Measurements from ENCODE around the gene FKBP6. TPM values are rescaled to one million over a fixed set of nuclear protein-coding genes. Genes with fewer than 3 reads are reported as not detected.

FKBP6 gene
- total and polyA plus RNA-seq, 9 of the 15 experiments (the other 6 are each of a cell fraction or from before 2014, with no cell fraction given) = not detected

DNA sequence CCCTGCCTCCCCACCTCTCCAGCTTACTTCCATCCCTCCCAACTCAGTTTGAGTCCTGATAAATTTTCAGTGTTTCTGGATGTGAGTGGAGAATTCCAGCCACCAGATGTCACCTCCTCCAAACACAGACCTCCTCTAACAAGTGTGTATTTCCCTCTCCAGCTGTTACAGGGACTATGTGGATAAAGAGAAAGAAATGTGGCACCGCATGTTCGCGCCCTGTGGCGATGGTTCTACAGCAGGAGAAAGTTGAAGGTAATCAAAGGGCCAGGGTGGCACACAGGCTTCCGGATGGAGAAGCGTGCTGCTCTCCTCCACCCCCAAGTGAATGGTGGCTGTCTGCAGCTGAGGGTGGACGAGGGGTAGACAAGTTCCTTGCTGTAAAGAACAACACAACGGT, 14.7 kb downstream of the FKBP6 start (continued):
- TF ChIP-seq ZNF696 (CRISPR knock-in tag; conservative IDR thresholded peaks at IDR 0.05) (no peak), PHB2 (IDR thresholded peaks at IDR 0.05; ENCODE audit: low read depth) (no peak), ZNF175 (CRISPR knock-in tag; IDR thresholded peaks at IDR 0.05; ENCODE audit: low read depth) (no peak), ZFP30 (CRISPR knock-in tag; IDR thresholded peaks at IDR 0.05; ENCODE audit: borderline replicate concordance) (no peak), ZNF778 (CRISPR knock-in tag; IDR thresholded peaks at IDR 0.05) (no peak), MAZ (CRISPR knock-in tag; conservative IDR thresholded peaks at IDR 0.05 in 1 of 2, IDR thresholded peaks at IDR 0.05 in 1 of 2) (0 out of 4 replicates have a peak, but pooled peaks of 1 of the 2 experiments have one; percentile 29), PHF21A (IDR thresholded peaks at IDR 0.05; ENCODE audit: borderline replicate concordance, low read depth) (no peak), ZNF121 (CRISPR knock-in tag; conservative IDR thresholded peaks at IDR 0.05) (no peak), BRD4 (IDR thresholded peaks at IDR 0.05) (no peak), XRCC4 (IDR thresholded peaks at IDR 0.05; ENCODE audit: extremely low read depth, insufficient read depth, insufficient read length) (no peak), ZNF263 (CRISPR knock-in tag; IDR thresholded peaks at IDR 0.05; ENCODE audit: borderline replicate concordance) (no peak), ZKSCAN1 (IDR thresholded peaks at IDR 0.05; ENCODE audit: low read depth, low read length) (no peak), TBP (optimal IDR thresholded peaks at IDR 0.05; ENCODE audit: low read depth, low read length) (no peak), ZC3H11A (IDR thresholded peaks at IDR 0.05; ENCODE audit: low read depth, low read length) (no peak), DIDO1 (tag; IDR thresholded peaks at IDR 0.05; ENCODE audit: low read depth) (no peak), ZSCAN29 (IDR thresholded peaks at IDR 0.05) (no peak), ASH1L (IDR thresholded peaks at IDR 0.05; ENCODE audit: borderline replicate concordance, low read depth, partially characterized antibody) (no peak)
- TF ChIP-seq, protein P1, sequence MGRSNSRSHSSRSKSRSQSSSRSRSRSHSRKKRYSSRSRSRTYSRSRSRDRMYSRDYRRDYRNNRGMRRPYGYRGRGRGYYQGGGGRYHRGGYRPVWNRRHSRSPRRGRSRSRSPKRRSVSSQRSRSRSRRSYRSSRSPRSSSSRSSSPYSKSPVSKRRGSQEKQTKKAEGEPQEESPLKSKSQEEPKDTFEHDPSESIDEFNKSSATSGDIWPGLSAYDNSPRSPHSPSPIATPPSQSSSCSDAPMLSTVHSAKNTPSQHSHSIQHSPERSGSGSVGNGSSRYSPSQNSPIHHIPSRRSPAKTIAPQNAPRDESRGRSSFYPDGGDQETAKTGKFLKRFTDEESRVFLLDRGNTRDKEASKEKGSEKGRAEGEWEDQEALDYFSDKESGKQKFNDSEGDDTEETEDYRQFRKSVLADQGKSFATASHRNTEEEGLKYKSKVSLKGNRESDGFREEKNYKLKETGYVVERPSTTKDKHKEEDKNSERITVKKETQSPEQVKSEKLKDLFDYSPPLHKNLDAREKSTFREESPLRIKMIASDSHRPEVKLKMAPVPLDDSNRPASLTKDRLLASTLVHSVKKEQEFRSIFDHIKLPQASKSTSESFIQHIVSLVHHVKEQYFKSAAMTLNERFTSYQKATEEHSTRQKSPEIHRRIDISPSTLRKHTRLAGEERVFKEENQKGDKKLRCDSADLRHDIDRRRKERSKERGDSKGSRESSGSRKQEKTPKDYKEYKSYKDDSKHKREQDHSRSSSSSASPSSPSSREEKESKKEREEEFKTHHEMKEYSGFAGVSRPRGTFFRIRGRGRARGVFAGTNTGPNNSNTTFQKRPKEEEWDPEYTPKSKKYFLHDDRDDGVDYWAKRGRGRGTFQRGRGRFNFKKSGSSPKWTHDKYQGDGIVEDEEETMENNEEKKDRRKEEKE (IDR thresholded peaks at IDR 0.05; ENCODE audit: borderline replicate concordance in 1 of 2, control insufficient read depth in 1 of 2, low read depth in 2 of 2, low read length in 1 of 2) = no peak
- TF ChIP-seq, protein P2, sequence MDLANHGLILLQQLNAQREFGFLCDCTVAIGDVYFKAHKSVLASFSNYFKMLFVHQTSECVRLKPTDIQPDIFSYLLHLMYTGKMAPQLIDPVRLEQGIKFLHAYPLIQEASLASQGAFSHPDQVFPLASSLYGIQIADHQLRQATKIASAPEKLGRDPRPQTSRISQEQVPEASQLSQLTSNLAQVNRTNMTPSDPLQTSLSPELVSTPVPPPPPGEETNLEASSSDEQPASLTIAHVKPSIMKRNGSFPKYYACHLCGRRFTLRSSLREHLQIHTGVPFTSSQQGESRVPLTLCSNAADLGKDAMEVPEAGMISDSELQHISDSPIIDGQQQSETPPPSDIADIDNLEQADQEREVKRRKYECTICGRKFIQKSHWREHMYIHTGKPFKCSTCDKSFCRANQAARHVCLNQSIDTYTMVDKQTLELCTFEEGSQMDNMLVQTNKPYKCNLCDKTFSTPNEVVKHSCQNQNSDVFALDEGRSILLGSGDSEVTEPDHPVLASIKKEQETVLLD (IDR thresholded peaks at IDR 0.05) = no peak
- TF ChIP-seq, protein P3, sequence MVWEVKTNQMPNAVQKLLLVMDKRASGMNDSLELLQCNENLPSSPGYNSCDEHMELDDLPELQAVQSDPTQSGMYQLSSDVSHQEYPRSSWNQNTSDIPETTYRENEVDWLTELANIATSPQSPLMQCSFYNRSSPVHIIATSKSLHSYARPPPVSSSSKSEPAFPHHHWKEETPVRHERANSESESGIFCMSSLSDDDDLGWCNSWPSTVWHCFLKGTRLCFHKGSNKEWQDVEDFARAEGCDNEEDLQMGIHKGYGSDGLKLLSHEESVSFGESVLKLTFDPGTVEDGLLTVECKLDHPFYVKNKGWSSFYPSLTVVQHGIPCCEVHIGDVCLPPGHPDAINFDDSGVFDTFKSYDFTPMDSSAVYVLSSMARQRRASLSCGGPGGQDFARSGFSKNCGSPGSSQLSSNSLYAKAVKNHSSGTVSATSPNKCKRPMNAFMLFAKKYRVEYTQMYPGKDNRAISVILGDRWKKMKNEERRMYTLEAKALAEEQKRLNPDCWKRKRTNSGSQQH (CRISPR knock-in tag; IDR thresholded peaks at IDR 0.05) = no peak
- TF ChIP-seq, protein P4, sequence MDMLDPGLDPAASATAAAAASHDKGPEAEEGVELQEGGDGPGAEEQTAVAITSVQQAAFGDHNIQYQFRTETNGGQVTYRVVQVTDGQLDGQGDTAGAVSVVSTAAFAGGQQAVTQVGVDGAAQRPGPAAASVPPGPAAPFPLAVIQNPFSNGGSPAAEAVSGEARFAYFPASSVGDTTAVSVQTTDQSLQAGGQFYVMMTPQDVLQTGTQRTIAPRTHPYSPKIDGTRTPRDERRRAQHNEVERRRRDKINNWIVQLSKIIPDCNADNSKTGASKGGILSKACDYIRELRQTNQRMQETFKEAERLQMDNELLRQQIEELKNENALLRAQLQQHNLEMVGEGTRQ (CRISPR knock-in tag; IDR thresholded peaks at IDR 0.05) = no peak
